CD4-positive, alpha-beta T cell treated with Interleukin-1 beta for 1 hour (primary cell): Measurements from ENCODE around the gene OLFM2.
A peak's percentile ranks its signal among the peaks of the same experiment; 100 is the strongest.
"Not testable (repeated sequence)": the region's sequence is repeated elsewhere in the genome, so short reads cannot be mapped to it uniquely, and the experiment has no call there.

Experiments used
- DNase-seq, 2 donors: peaks; one replicate each; pipeline ENCODE4 v3.0.0-alpha.2; 2020 to 2022

Gene OLFM2

DNA sequence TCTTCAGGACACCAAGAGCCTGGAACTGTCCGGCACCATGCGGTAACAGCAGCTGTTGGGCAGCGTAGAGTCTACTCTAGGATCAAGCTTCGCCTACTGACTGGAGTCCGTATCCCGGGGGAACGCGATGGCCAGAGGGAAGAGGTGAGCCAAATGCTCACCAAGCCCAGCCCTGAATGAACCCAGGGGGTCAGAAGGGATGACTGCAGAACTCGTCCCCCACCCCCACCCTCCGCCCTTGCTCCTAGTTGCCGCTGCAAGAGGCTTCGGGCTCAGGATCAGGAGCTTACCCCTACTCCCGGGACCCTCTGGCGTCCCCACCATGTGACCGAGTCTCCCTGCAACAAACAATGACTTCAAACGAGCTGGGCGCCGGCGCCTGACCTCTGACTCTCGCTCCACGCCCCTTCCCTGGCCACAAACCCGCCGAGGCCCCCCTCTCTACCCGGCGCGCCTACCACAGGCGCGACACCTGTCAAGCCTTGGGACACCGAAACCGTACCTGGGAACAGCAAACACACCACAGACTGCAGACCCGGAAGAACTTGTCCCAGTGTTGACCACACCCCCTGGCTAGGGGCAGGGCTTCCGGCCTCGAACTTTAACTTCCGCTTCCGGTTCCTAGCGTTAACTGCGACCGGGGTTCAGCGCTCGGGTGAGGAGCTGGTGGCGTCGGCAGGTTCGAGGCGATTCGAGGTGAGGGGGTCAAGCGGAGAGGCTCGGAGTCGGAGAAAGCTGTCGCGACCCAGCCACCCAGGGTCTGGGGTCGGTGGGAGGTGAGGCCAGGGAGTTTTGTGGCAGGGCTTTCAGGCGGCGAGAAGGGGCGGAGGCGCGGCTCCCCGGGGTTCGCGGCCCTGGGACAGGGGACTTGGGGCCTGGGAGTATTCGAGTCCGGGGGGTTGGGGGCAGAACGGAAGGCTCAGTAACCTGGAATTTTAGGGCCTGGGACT, 108.8 kb downstream of the OLFM2 start, which contains the start of gene UBL5:
Gene UBL5, plus strand, starts transcription at position 630 of the 950 bp plus-strand sequence. CDS start 420 bp downstream, outside the sequence.
- DNase-seq = peak; percentile 90 to 92

DNA sequence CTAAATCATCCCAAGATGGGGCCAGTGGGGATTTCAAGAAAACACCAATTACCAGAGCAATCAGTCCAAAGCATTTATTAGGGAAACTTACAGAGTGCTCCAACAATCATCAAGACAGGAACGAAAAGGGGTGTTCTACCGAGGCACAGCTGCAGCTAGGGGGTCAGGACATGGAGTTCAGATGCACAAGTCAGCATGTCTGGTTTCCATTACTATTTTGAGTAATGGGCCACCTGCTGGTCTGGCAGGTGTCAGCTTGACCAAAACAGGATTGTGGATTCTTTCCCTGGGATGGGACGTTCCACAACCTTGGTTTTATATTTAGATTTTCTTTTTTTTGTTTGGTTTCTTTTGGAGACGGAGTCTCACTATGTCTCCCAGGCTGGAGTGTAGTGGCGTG, 112.5 kb downstream of the OLFM2 start:
- DNase-seq = no peak

DNA sequence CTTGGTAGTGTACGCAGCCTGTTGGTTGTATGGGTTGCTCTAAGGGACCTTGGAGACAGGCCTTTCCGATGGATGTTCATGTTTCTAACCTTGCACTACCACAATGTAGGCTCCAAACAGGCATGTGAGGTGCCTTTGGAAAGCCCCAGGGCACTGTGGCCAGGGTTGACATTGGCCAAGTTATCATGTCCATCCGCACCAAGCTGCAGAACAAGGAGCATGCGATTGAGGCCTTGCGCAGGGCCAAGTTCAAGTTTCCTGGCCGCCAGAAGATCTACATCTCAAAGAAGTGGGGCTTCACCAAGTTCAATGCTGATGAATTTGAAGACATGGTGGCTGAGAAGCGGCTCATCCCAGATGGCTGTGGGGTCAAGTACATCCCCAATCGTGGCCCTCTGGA, 116.3 kb downstream of the OLFM2 start:
- not testable (repeated sequence) for DNase-seq

DNA sequence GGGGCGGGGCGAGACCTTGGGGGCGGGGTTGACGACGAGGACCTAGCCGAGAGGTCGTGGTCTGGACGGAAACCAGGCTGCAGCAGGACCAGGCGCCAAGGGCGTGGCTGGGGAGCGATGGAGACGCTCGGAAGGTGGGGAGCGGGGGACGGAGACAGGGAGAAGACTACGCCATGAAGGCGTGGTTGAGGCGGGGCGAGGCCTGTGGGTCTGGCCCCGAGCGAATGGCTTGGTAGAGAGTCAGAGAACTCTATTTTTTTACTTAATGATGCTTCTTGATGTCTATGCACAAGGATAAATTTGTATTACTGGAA, 116.8 kb downstream of the OLFM2 start:
- DNase-seq = no peak

DNA sequence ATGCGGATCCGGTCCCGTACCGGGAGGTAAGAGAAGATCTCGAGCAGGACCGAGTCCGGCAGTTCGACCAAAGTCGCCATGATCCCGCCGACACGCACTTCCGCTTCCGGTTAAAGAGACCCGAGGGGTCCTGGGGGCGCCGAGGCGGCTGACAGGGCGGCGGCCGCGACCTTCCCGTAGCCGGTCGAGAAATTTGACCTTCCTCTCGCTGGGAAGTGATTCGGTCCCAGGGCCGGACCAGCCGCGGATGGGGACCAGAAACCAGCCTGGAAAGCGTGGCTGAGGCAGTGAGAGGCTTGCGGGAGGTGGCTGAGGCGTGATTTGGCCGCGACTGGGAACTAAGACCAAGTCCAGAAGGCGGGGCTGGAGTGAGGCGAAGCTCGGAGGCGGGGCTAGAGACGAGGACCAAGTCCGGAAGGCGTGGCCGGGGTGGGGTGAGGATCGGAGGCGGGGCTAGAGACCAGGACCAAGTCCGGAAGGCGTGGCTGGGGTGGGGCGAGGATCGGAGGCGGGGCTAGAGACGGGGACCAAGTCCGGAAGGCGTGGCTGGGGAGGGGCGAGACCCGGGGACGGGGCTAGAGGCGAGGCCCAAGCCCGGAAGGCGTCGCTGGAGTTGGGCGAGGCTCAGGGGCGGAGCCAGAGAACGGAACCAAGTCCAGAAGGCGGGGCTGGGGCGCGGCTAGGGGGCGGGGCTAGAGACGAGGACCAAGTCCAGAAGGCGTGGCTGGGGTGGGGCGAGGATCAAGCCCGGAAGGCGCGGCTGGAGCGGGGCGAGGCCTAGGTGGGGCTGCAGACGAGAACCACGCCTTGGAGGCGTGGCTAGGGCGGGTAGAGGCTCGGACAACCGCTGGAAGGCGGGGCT, 117.3 kb downstream of the OLFM2 start, which contains the start of gene FBXL12:
Gene FBXL12, minus strand, starts transcription at position 346 of the 862 bp plus-strand sequence. Its CDS starts 266 bp downstream, at position 80.
- DNase-seq = peak; percentile 100

DNA sequence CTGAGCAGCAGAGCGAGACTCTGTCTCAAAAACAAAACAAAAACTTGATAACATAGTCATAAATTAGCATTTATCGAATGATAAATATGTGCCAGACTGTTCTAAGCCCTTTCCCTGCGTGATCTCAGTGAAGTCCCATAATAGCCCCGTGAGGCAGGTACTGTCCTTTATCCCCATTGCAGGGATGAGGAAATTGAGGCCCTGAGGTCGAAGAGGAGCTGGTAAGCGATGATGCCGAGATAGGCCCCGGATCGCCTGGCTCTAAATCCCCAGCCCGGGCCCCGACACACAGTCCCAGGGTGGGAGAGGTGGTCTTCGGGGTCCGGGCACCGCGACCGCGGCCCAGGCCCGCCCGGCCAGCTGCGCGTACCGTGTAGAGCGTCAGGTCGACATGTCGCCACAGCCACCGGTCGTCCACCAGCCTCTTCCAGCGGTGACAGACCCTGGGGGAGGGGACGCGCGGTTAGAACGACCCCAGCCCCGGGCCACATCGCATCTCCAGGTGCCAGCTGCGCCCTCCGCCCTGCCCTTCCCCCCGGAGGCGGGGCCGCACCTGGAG, 118.1 kb downstream of the OLFM2 start:
- DNase-seq = no peak

DNA sequence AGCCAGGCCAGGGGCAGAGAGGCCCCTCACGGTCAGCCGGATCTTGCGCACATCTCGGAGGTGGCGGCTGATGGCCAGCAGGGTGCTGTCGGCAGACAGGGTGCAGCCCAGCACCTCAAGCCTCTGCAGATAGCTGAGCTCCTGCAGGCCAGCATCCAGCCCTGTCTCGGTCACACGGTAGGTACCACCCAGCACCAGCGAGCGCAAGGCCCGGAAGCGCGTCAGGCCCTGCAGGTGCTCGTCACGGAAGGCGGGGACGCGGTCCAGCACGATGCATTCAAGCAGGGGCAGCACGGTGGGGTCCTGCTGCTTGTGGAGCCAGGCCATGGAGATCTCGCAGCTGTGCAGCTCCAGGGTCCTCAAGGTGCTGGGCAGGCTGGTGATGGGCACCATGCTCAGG, 125.2 kb downstream of the OLFM2 start:
- DNase-seq = no peak

DNA sequence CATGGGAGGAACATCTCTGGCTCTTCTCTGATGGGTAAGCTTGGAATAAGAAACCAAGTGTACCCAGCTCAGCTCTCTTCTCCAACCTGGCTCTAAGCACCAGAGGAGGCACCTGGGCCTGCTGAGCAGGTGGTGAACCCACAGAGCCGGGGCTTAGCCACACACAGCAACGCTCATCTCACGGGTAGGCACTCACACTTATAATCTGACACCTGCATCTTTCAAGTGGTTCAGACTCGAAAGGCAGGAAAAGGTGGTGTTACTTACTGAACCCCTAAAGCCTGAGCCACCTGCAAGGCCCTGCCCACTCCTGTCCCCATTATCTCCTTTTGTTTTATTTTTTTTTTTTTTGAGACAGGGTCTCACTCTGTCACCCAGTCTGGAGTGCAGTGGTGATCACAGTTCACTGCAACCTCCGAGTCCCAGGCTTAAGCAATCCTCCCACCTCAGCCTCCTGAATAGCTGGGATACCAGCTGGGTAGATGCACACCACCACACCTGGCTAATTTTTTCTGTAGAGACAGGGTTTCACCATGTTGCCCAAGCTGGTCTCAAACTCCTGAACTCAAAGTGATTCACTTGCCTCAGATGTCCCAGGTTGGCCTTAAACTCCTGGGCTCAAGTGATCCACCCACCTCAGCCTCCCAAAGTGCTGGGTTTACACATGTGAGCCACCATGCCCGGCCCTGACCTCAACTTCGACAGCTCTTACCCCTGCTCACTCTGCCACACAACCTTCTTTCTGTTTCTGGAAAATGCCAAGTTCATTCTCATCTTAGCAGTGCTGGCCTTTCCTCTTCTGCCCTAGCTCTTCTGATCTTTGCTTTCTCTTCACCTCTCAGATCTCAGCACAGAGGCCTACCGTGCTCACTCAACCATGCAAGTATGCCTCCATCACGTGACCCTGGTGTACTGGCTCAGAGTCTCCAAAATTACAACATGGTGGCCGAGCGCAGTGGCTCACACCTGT, 127.2 kb downstream of the OLFM2 start:
- peak; percentile 53 to 64 for DNase-seq

DNA sequence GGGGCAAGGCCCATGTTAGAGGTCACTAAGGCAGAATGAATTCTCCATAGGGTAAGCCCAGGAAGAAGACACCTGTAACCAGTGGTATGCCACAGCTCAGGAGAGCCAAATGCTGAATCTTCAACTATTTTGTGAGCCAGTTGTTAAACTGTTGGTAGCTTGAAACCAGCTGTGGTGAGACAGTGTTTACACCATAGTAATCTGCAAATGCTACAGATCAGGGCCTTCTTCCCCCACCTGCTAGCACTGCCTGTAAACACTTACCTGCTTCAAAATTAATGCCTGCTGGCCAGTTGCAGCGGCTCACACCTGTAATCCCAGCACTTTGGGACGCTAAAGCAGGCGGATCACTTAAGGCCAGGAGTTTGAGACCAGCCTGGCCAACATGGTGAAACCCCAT, 129.5 kb downstream of the OLFM2 start:
- DNase-seq = no peak
